DOHH2 (cell line): Measurements from ENCODE around the gene SEC22C.

Experiments used
- CTCF ChIP-seq: fragments of 200-600 bp; sonication (generic); IDR thresholded peaks from one replicate; pipeline ENCODE4 v1.5.1; 2014; ENCODE audit warnings: antibody characterized with exemption, mild to moderate bottlenecking, low read depth, low read length; ENCODE audit not compliant: poor library complexity, severe bottlenecking
- EZH2phosphoT487 ChIP-seq: fragments of 200-600 bp; sonication (generic); IDR thresholded peaks from 2 replicates; pipeline ENCODE4 v1.6.1; 2017; ENCODE audit warnings: borderline replicate concordance, mild to moderate bottlenecking, antibody characterized with exemption, low read length, moderate library complexity, mixed read lengths

GRCh38 chr3:42537350-42537749, 44.4 kb downstream of the SEC22C start:
- TF ChIP-seq CTCF (no peak), EZH2phosphoT487 (no peak)
